ENCODE measurements around the gene SMIM3.
"Not testable (repeated sequence)": the region's sequence is repeated elsewhere in the genome, so short reads cannot be mapped to it uniquely, and the experiment has no call there.

SMIM3 gene

DNA sequence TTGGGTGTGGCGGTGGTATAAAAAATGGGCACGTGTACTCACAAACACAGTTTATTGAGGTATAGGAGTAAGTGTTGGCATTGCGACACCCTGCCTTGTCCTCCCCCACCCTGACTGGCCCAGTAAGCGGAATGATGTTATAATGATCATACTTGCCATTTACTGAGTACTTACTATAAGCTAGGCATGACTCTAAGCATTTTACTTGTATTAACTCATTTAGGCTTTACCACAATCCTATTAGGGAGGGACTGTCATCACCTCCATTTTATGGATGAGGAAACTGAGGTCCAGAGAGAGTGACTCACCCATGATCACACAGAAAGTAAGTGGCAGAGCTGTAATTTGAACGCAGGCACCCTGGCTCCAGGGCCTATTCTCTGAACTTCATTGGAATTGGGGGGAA, 2.3 kb downstream of the SMIM3 start:
- peaks cover 77% of the 10 kb centered on the region for H3K4me1 Mint-ChIP-seq (ENCODE audit: low read depth)
- H3K4me3 Mint-ChIP-seq, result peak overlapping the region; percentile 96
- H3K27ac Mint-ChIP-seq, result peak overlapping the region; percentile 79
- H3K9me3 Mint-ChIP-seq, result peaks cover 1% of the 10 kb centered on the region
- no peaks in the 10 kb centered on the region for H3K27me3 Mint-ChIP-seq
- peaks cover 6% of the 10 kb centered on the region for H3K36me3 Mint-ChIP-seq (ENCODE audit: low read depth)

DNA sequence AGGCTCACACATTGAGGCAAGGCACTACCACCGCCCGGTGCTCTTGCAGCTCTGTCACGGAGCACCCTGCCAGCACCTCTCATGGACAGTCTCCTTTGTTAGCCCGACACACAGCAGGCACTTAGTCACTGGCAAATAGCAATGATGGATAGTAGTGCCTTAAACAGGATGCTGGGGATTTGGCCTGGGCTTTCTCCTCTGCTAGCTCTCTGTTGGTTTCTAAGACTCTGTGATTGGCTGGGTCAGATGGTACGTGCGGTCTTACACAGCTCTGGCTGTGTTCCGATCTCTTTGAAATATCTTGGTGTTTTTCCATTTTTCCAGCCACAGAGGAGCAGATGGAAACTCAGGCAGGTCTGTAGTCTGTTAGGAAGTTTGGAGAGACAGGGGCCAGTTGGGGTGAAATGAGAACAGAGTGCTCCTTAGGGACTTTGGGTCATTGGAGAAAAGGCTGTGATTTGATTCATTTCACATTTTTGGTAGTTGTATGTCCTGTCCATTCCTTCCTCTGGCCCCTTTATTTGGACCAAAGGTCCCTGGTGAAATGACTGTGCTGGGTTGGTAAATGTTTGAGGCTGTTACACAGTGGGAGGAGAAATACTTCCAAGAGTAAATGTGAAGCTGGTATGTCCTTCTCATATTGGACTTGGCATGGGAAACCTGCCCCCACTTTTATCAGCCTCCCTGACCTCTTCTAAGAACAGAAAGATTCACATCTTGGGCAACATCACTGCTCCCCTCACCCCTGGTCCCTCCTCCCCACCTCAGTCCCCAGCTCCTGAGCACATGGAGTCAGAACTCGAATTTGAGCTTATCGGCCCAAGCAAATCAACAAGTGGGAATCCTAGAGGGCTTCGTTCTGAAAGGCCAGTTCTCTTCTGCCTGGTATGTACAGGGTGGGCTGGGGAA, 3.4 kb downstream of the SMIM3 start:
- peaks cover 9% of the 10 kb centered on the region for H3K36me3 Mint-ChIP-seq (ENCODE audit: low read depth)
- no peaks in the 10 kb centered on the region for H3K27me3 Mint-ChIP-seq
- H3K27ac Mint-ChIP-seq, result peak overlapping the region; percentile 85
- peaks cover 82% of the 10 kb centered on the region for H3K4me1 Mint-ChIP-seq (ENCODE audit: low read depth)
- peak overlapping the region; percentile 21 for H3K4me3 Mint-ChIP-seq
- peaks cover 4% of the 10 kb centered on the region for H3K9me3 Mint-ChIP-seq

DNA sequence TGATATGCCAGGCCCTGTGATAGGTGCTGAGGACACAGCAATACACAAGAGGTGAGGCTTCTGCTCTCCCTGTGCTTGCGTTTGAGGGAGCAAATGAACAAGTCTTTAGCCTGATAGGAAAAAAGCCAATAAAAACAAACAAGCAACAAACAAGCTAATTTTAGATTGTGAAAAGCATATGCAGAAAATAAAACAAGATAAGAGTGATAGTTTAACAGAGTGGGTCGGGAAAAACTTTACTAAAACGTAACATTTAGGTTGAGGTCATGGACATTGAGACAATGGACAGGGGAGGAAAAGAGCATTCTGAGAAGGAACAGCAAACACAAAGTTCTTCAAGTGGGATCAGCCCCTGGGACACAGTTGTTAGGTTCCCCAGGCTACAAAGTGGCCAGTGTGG, 4.3 kb downstream of the SMIM3 start:
- Mint-ChIP-seq H3K27ac (peak overlapping the region; percentile 85), H3K27me3 (no peaks in the 10 kb centered on the region), H3K9me3 (peaks cover 4% of the 10 kb centered on the region), H3K4me3 (peak overlapping the region; percentile 64), H3K4me1 (ENCODE audit: low read depth) (peaks cover 87% of the 10 kb centered on the region), H3K36me3 (ENCODE audit: low read depth) (peaks cover 9% of the 10 kb centered on the region)

DNA sequence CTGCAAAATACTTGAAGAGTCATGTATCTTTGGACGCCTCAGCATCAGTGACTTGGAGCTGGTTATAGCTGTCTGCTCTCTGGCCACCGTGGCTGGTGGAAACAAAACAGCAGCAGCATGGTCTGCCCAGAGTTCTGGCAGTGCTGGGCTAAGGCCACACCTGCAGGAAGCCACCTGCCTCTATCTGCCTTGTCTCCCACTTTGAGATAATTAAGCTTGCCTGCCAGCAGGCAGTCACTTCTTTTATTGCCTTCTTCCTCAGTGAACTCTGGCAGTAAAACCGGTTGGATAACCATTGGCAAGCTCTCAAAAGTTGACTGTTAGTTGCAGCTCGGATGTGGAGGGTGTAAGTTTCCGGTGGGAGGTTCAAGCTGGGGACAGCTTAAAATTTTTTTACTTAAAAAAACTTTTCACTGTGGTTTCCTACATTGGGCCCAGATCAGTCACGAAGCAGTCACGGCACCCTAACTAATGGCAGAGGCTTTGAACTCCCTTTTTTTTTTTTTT, 4.9 kb downstream of the SMIM3 start:
- Mint-ChIP-seq H3K4me3 (peak overlapping the region; percentile 64), H3K9me3 (peaks cover 4% of the 10 kb centered on the region), H3K27ac (peak overlapping the region; percentile 85), H3K36me3 (ENCODE audit: low read depth) (peaks cover 9% of the 10 kb centered on the region), H3K27me3 (no peaks in the 10 kb centered on the region), H3K4me1 (ENCODE audit: low read depth) (peaks cover 88% of the 10 kb centered on the region)

DNA sequence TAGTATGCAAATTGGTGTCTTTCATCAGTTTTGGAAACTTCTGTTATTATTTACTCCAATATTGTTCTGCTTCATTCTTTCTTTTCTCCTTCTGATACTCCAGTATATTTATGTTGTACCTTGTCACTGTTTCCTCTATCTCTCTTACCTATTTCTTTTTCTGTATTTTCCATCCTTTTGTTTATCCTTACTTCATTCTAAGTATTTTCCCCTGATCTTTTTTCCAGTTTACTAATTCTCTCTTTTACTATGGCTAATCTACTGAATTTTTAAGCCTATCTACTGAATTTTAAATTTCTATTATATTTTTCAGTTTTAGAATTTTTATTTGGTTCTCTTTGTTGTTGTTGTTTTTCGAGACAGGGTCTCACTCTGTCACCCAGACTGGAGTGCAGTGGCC, 7.4 kb downstream of the SMIM3 start:
- Mint-ChIP-seq H3K9me3 (peaks cover 4% of the 10 kb centered on the region), H3K36me3 (ENCODE audit: low read depth) (peaks cover 9% of the 10 kb centered on the region), H3K4me3 (no peak overlapping the region), H3K27ac (peak overlapping the region; percentile 42), H3K4me1 (ENCODE audit: low read depth) (peaks cover 91% of the 10 kb centered on the region), H3K27me3 (no peaks in the 10 kb centered on the region)

DNA sequence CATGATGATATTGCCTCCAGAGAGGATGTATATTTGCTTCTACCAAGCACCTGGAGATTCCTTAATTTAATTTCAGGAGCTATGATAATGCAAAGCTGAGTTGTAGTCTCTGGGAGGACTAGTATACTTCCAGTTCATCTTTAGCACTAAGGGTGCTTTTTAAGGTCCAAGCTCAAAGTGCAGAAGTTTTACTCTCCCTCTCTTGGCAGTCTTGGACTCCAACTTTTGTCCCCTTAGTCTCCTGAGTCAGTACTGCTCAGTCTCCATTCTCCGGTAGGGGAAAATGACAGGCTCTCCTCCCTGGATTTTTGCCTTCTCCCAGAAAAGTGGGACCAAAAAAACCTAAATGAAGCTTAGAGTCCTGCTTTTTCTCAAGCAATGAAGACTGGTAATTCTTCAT, 8.3 kb downstream of the SMIM3 start:
- Mint-ChIP-seq H3K36me3 (ENCODE audit: low read depth) (peaks cover 9% of the 10 kb centered on the region), H3K4me3 (no peak overlapping the region), H3K27ac (no peak overlapping the region), H3K4me1 (ENCODE audit: low read depth) (peaks cover 89% of the 10 kb centered on the region), H3K27me3 (no peaks in the 10 kb centered on the region), H3K9me3 (peaks cover 4% of the 10 kb centered on the region)

DNA sequence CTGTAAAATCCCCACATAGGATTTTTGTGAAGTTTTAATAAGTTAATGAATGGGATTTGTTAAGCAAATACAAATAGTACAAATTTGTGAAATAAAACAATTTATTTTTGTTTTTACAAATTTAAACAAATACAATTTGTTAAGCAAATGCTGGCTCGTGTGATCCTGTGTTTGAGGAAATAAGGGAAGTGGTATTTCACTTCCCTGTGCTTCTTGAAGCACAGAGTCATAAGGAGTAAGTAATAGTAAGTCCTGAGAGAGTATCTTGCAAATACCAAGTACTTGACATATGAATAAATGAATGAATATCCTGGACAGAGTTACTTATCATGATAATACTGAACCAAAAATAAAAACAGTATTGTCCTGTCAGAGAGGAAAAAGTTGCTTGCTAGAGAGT, 9.1 kb downstream of the SMIM3 start:
- peaks cover 4% of the 10 kb centered on the region for H3K9me3 Mint-ChIP-seq
- H3K27ac Mint-ChIP-seq, result no peak overlapping the region
- peaks cover 9% of the 10 kb centered on the region for H3K36me3 Mint-ChIP-seq (ENCODE audit: low read depth)
- peaks cover 81% of the 10 kb centered on the region for H3K4me1 Mint-ChIP-seq (ENCODE audit: low read depth)
- H3K4me3 Mint-ChIP-seq, result no peak overlapping the region
- H3K27me3 Mint-ChIP-seq, result no peaks in the 10 kb centered on the region

DNA sequence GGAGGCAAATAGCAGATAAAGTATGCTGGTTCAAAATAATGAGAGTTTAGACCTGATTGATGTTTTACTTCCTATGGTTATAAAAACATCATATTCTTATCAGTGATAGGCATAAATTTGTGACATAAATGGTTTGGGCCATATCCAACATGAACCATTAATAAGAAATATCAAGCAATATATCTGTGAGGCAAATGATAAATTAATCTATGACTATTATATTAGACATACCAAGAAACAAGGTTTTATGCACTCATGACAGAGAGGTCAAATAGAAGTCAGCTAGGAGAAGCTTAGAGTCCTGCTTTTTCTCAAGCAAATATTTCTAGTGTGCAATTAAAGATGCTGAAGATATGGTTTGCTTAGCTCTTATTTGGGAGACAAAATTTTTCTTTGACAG, 10.4 kb downstream of the SMIM3 start:
- Mint-ChIP-seq H3K27ac (peak overlapping the region; percentile 93), H3K36me3 (ENCODE audit: low read depth) (peaks cover 15% of the 10 kb centered on the region), H3K27me3 (no peaks in the 10 kb centered on the region), H3K4me1 (ENCODE audit: low read depth) (peaks cover 68% of the 10 kb centered on the region), H3K9me3 (peaks cover 4% of the 10 kb centered on the region), H3K4me3 (no peak overlapping the region)

DNA sequence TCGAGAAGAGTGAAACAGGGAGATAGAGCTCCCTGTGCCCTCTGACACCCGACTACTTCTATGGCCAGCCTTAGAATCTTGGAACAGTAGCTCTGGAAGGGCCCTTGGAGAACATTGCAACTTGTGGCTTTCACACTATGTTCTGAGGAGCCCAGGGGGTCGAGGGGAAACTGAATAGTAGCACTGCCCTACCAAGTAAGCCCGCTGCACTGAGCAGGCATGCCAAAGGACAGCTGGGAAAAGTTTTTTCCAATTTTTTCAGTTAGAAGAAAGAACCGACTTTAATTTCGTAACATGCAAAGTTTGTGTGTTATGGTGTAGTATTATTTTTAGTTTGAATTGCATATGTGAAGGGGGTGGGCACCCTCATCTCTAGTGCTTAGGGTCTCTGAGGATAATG, 10.9 kb downstream of the SMIM3 start:
- Mint-ChIP-seq H3K27me3 (no peaks in the 10 kb centered on the region), H3K9me3 (peaks cover 4% of the 10 kb centered on the region), H3K4me3 (peak overlapping the region; percentile 78), H3K36me3 (ENCODE audit: low read depth) (peaks cover 16% of the 10 kb centered on the region), H3K27ac (peak overlapping the region; percentile 93), H3K4me1 (ENCODE audit: low read depth) (peaks cover 63% of the 10 kb centered on the region)

DNA sequence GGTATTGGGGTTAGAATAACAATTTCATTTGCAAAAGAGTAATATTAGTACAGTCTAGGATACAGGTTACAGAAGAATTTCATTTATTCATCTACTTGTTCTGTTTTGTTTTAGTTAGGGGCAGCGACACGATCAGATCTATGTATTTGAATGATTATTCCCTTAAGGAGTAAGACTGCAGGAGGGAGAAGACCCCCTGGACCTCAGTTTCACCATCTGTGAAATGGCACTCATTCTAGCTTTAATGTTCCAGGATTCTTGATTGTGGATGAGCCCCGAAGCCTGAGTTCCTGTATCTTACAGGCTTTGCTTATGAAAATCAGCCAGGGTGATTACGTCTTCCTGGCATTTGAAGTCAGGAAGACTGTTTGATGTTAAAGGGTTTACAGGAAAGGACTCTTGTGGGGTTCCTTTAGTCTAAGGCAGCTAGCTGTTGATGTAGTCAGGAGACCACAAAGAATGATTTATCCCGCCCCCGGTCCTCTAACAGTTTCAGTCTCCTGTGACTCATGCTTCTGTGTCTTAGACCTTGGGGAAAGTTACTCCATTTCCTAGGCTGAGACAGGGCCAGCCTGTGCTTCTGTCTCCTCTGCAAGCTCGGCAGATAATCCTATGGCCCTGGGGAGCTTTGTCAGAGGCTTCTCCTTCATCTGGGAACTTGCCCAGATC, 11.5 kb downstream of the SMIM3 start:
- H3K4me1 Mint-ChIP-seq (ENCODE audit: low read depth), result peaks cover 58% of the 10 kb centered on the region
- peaks cover 16% of the 10 kb centered on the region for H3K36me3 Mint-ChIP-seq (ENCODE audit: low read depth)

DNA sequence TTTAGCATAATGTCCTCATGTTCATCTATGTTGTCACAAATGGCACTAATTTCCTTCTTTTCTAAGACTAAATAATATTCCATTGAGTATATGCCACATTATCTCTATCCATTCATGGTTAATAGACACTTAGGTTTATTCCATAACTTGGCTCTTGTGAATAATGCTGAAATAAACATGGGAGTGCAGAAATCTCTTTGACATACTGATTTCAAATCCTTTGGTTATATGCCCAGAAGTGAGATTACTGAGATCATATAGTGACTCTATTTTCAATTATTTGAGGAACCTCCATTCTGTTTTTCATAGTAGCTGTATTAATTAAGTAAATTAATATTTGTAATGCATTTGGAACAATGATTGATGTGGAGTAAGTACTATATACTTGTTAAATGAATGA, 13.0 kb downstream of the SMIM3 start:
- H3K27me3 Mint-ChIP-seq, result no peaks in the 10 kb centered on the region
- H3K4me3 Mint-ChIP-seq, result no peak overlapping the region
- H3K9me3 Mint-ChIP-seq, result no peaks in the 10 kb centered on the region
- H3K27ac Mint-ChIP-seq, result peak overlapping the region; percentile 61
- peaks cover 7% of the 10 kb centered on the region for H3K36me3 Mint-ChIP-seq (ENCODE audit: low read depth)
- H3K4me1 Mint-ChIP-seq (ENCODE audit: low read depth), result peaks cover 49% of the 10 kb centered on the region

More for the DNA sequence above, 11.5 kb downstream of the SMIM3 start:
- Mint-ChIP-seq H3K27me3 (no peaks in the 10 kb centered on the region), H3K9me3 (peaks cover 4% of the 10 kb centered on the region), H3K27ac (peak overlapping the region; percentile 93), H3K4me3 (peak overlapping the region; percentile 78)

DNA sequence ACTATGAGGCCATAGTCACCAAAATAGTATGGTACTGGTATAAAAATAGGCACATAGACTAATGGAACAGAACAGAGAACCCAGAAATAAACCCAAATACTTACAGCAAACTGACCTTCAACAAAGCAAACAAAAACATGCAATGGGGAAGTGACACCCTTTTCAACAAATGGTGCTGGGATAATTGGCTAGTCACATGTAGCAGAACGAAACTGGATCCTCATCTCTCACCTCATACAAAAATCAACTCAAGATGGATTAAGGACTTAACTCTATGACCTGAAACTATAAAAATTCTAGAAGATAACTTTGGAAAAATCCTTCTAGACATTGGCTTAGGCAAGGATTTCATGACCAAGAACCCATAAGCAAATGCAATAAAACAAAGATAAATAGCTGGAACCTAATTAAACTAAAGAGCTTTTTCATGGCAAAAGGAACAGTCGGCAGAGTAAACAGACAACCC, 14.9 kb downstream of the SMIM3 start:
- H3K27ac Mint-ChIP-seq, H3K27me3 Mint-ChIP-seq, H3K4me3 Mint-ChIP-seq, H3K9me3 Mint-ChIP-seq: not testable (repeated sequence)
- H3K36me3 Mint-ChIP-seq (ENCODE audit: low read depth), result peaks cover 11% of the 10 kb centered on the region
- H3K4me1 Mint-ChIP-seq (ENCODE audit: low read depth), result peaks cover 38% of the 10 kb centered on the region

DNA sequence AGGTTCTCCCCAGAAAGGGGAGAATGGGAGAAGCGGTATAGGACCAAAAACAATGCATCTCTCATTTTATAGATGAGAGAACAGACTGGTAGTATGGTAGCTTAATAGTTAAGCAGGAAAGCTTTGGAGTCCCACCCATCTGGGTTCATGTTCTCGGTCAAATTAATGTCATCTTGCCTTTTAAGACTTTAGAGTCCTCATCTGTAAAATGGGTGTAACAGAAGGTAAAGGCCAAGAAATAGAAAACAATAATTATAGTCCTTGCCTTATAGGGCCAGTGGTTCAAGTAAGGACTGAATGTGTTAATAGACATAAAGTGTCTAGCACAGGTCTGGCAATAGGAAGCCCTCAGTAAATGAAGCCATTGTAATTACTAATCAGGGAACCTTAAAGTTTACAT, 16.4 kb downstream of the SMIM3 start:
- peaks cover 23% of the 10 kb centered on the region for H3K4me1 Mint-ChIP-seq (ENCODE audit: low read depth)
- H3K27ac Mint-ChIP-seq, result no peak overlapping the region
- H3K4me3 Mint-ChIP-seq, result no peak overlapping the region
- H3K9me3 Mint-ChIP-seq, result no peaks in the 10 kb centered on the region
- peaks cover 11% of the 10 kb centered on the region for H3K36me3 Mint-ChIP-seq (ENCODE audit: low read depth)
- no peaks in the 10 kb centered on the region for H3K27me3 Mint-ChIP-seq

DNA sequence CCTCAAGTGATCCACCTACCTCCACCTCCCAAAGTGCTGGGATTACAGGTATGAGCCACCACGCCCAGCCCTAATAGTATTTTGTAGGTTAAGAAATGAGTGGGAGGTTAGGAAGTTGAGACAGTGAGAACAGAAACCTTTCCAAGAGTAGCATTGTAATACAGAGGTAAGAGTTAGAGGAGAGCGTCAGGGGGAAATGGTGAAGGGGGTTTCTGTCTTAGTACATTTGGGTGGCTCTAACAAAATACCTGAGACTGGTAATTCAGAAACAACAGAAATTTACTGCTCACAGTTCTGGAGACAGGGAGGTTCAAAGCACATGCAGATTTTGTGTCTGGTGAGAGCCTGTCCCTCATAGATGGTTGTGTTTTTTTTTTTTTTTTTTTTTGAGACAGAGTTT, 18.8 kb downstream of the SMIM3 start:
- Mint-ChIP-seq H3K27me3 (no peaks in the 10 kb centered on the region), H3K4me1 (ENCODE audit: low read depth) (peaks cover 15% of the 10 kb centered on the region), H3K36me3 (ENCODE audit: low read depth) (peaks cover 11% of the 10 kb centered on the region), H3K27ac (no peak overlapping the region), H3K4me3 (no peak overlapping the region), H3K9me3 (no peaks in the 10 kb centered on the region)
